ENCODE results near the gene KHK.

The KHK gene

GRCh38 chr2:27121906-27122305 lies 35.3 kb downstream of the KHK start:
- no peak for DNase-seq (ENCODE audit: low read depth, low spot score)
- no peak for TF ChIP-seq SUZ12 (IDR thresholded peaks at IDR 0.05; ENCODE audit: extremely low read depth, insufficient read depth, insufficient read length)
- TF ChIP-seq YY1 (IDR thresholded peaks at IDR 0.05; ENCODE audit: insufficient read depth, insufficient read length), result no peak
- TF ChIP-seq ZNF274 (IDR thresholded peaks at IDR 0.05; ENCODE audit: low read depth, low read length), result no peak
- Histone ChIP-seq H3K9me3 (ENCODE audit: insufficient read depth, low read length) (no peaks in the 10 kb centered on the region), H3K36me3 (ENCODE audit: insufficient read depth, insufficient read length, low read length) (no peaks in the 10 kb centered on the region), H3K27me3 (ENCODE audit: insufficient read depth, insufficient read length) (peaks cover 75% of the 10 kb centered on the region), H3K4me3 (ENCODE audit: insufficient read length, low read depth) (no peak overlapping the region), H3K9ac (ENCODE audit: insufficient read length, low read depth) (no peak overlapping the region), H3K4me1 (ENCODE audit: insufficient read depth, insufficient read length) (peaks cover 8% of the 10 kb centered on the region)

GRCh38 chr2:27122791-27123190 lies 36.2 kb downstream of the KHK start:
- TF ChIP-seq YY1 (IDR thresholded peaks at IDR 0.05; ENCODE audit: insufficient read depth, insufficient read length), result no peak
- TF ChIP-seq SUZ12 (IDR thresholded peaks at IDR 0.05; ENCODE audit: extremely low read depth, insufficient read depth, insufficient read length), result no peak
- TF ChIP-seq ZNF274 (IDR thresholded peaks at IDR 0.05; ENCODE audit: low read depth, low read length), result no peak
- Histone ChIP-seq H3K36me3 (ENCODE audit: insufficient read depth, insufficient read length, low read length) (no peaks in the 10 kb centered on the region), H3K9ac (ENCODE audit: insufficient read length, low read depth) (no peak overlapping the region), H3K27me3 (ENCODE audit: insufficient read depth, insufficient read length) (peaks cover 69% of the 10 kb centered on the region), H3K9me3 (ENCODE audit: insufficient read depth, low read length) (no peaks in the 10 kb centered on the region), H3K4me1 (ENCODE audit: insufficient read depth, insufficient read length) (peaks cover 8% of the 10 kb centered on the region), H3K4me3 (ENCODE audit: insufficient read length, low read depth) (no peak overlapping the region)
- no peak for DNase-seq (ENCODE audit: low read depth, low spot score)

GRCh38 chr2:27123302-27124150 lies 37.0 kb downstream of the KHK start, which contains the start of gene ABHD1:
TSS of gene ABHD1 (plus strand) at chr2:27123815. CDS start at chr2:27123949, 134 bp downstream.
- H3K4me1 ChIP-seq (ENCODE audit: insufficient read depth, insufficient read length), result peaks cover 8% of the 10 kb centered on the region
- peak within 1 kb of the TSS; percentile 46 for H3K4me3 ChIP-seq (ENCODE audit: insufficient read length, low read depth)
- H3K9ac ChIP-seq (ENCODE audit: insufficient read length, low read depth), result peak within 1 kb of the TSS; percentile 67
- no peaks in the 10 kb centered on the region for H3K9me3 ChIP-seq (ENCODE audit: insufficient read depth, low read length)
- peaks cover 62% of the 10 kb centered on the region for H3K27me3 ChIP-seq (ENCODE audit: insufficient read depth, insufficient read length)
- TF ChIP-seq YY1 (IDR thresholded peaks at IDR 0.05; ENCODE audit: insufficient read depth, insufficient read length) (no peak), SUZ12 (IDR thresholded peaks at IDR 0.05; ENCODE audit: extremely low read depth, insufficient read depth, insufficient read length) (no peak), ZNF274 (IDR thresholded peaks at IDR 0.05; ENCODE audit: low read depth, low read length) (no peak)
- DNase-seq (ENCODE audit: low read depth, low spot score), result no peak
- H3K36me3 ChIP-seq (ENCODE audit: insufficient read depth, insufficient read length, low read length), result no peaks in the 10 kb centered on the region

- Histone ChIP-seq H3K27me3 (ENCODE audit: insufficient read depth, insufficient read length) (peaks cover 46% of the 10 kb centered on the region), H3K9me3 (ENCODE audit: insufficient read depth, low read length) (no peaks in the 10 kb centered on the region), H3K36me3 (ENCODE audit: insufficient read depth, insufficient read length, low read length) (peaks cover 15% of the 10 kb centered on the region), H3K4me3 (ENCODE audit: insufficient read length, low read depth) (no peak overlapping the region), H3K4me1 (ENCODE audit: insufficient read depth, insufficient read length) (peaks cover 5% of the 10 kb centered on the region), H3K9ac (ENCODE audit: insufficient read length, low read depth) (no peak overlapping the region)
- TF ChIP-seq ZNF274 (IDR thresholded peaks at IDR 0.05; ENCODE audit: low read depth, low read length) (no peak), YY1 (IDR thresholded peaks at IDR 0.05; ENCODE audit: insufficient read depth, insufficient read length) (no peak), SUZ12 (IDR thresholded peaks at IDR 0.05; ENCODE audit: extremely low read depth, insufficient read depth, insufficient read length) (no peak)
- DNase-seq (ENCODE audit: low read depth, low spot score), result no peak
Measured at GRCh38 chr2:27125104-27125503, 38.5 kb downstream of the KHK start.

GRCh38 chr2:27126252-27126710 lies 39.7 kb downstream of the KHK start:
- Histone ChIP-seq H3K36me3 (ENCODE audit: insufficient read depth, insufficient read length, low read length) (peaks cover 27% of the 10 kb centered on the region), H3K27me3 (ENCODE audit: insufficient read depth, insufficient read length) (peaks cover 34% of the 10 kb centered on the region), H3K9ac (ENCODE audit: insufficient read length, low read depth) (no peak overlapping the region), H3K4me3 (ENCODE audit: insufficient read length, low read depth) (no peak overlapping the region), H3K9me3 (ENCODE audit: insufficient read depth, low read length) (no peaks in the 10 kb centered on the region), H3K4me1 (ENCODE audit: insufficient read depth, insufficient read length) (peaks cover 5% of the 10 kb centered on the region)
- TF ChIP-seq YY1 (IDR thresholded peaks at IDR 0.05; ENCODE audit: insufficient read depth, insufficient read length), result no peak
- TF ChIP-seq ZNF274 (IDR thresholded peaks at IDR 0.05; ENCODE audit: low read depth, low read length), result no peak
- TF ChIP-seq SUZ12 (IDR thresholded peaks at IDR 0.05; ENCODE audit: extremely low read depth, insufficient read depth, insufficient read length), result no peak
- no peak for DNase-seq (ENCODE audit: low read depth, low spot score)

GRCh38 chr2:27127883-27128667 lies 41.5 kb downstream of the KHK start:
- Histone ChIP-seq H3K4me3 (ENCODE audit: insufficient read length, low read depth) (no peak overlapping the region), H3K4me1 (ENCODE audit: insufficient read depth, insufficient read length) (peaks cover 7% of the 10 kb centered on the region), H3K9ac (ENCODE audit: insufficient read length, low read depth) (no peak overlapping the region), H3K27me3 (ENCODE audit: insufficient read depth, insufficient read length) (peaks cover 16% of the 10 kb centered on the region), H3K9me3 (ENCODE audit: insufficient read depth, low read length) (no peaks in the 10 kb centered on the region), H3K36me3 (ENCODE audit: insufficient read depth, insufficient read length, low read length) (peaks cover 44% of the 10 kb centered on the region)
- DNase-seq (ENCODE audit: low read depth, low spot score), result no peak
- TF ChIP-seq SUZ12 (IDR thresholded peaks at IDR 0.05; ENCODE audit: extremely low read depth, insufficient read depth, insufficient read length) (no peak), ZNF274 (IDR thresholded peaks at IDR 0.05; ENCODE audit: low read depth, low read length) (no peak), YY1 (IDR thresholded peaks at IDR 0.05; ENCODE audit: insufficient read depth, insufficient read length) (no peak)
